ENCODE results near the gene PCDHB2. TPM values are rescaled to one million over a fixed set of nuclear protein-coding genes. Genes with fewer than 3 reads are reported as not detected.
"Not testable (repeated sequence)": the region's sequence is repeated elsewhere in the genome, so short reads cannot be mapped to it uniquely, and the experiment has no call there.

The PCDHB2 gene
- polyA plus RNA-seq (2013, experiment 1 of 2) = 26.9 TPM
- 17.9 TPM for polyA plus RNA-seq (2013, experiment 2 of 2)

DNA sequence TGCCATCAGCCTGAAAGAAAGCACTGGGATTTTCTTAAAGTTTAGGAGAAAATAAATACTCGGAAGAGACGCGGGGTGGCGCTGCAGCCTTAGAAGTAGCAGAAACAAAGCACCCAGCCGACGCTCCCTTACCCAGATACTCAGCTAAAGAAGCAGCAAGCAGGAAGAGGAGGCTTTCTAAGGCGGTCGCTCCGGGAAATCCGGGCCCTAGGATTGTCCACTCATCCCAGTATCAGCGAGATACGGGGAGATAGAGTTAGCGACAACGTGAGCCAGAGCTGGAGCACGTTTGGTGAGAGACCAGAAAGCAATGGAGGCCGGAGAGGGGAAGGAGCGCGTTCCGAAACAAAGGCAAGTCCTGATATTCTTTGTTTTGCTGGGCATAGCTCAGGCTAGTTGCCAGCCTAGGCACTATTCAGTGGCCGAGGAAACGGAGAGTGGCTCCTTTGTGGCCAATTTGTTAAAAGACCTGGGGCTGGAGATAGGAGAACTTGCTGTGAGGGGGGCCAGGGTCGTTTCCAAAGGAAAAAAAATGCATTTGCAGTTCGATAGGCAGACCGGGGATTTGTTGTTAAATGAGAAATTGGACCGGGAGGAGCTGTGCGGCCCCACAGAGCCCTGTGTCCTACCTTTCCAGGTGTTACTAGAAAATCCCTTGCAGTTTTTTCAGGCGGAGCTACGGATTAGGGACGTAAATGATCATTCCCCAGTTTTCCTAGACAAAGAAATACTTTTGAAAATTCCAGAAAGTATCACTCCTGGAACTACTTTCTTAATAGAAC lies at the start of gene PCDHB2:
Gene PCDHB2 (plus strand): TSS at position 135 of the 782 bp plus-strand sequence. CDS start 176 bp downstream, at position 311.
- peak within 1 kb of the TSS; percentile 58 for H3K4me3 ChIP-seq (ENCODE audit: extremely low read depth, insufficient read depth, low read length, poor library complexity, severe bottlenecking)
- peaks cover 16% of the 10 kb centered on the region for H3K9me3 ChIP-seq (ENCODE audit: control insufficient read depth, low read length)
- peaks cover 17% of the 10 kb centered on the region for H3K36me3 ChIP-seq (ENCODE audit: control insufficient read depth, insufficient read depth, low read length)
- 12 to 16% methylated on average over 27 of the region's 29 CpGs for WGBS, 2 experiments (ENCODE audit: insufficient coverage in 2 of 2)
- no peaks in the 10 kb centered on the region for H3K4me1 ChIP-seq (ENCODE audit: control insufficient read depth, insufficient read depth, low read length, poor library complexity, severe bottlenecking)
- H3K27ac ChIP-seq (ENCODE audit: low read depth, low read length, severe bottlenecking) = peak within 1 kb of the TSS; percentile 79

DNA sequence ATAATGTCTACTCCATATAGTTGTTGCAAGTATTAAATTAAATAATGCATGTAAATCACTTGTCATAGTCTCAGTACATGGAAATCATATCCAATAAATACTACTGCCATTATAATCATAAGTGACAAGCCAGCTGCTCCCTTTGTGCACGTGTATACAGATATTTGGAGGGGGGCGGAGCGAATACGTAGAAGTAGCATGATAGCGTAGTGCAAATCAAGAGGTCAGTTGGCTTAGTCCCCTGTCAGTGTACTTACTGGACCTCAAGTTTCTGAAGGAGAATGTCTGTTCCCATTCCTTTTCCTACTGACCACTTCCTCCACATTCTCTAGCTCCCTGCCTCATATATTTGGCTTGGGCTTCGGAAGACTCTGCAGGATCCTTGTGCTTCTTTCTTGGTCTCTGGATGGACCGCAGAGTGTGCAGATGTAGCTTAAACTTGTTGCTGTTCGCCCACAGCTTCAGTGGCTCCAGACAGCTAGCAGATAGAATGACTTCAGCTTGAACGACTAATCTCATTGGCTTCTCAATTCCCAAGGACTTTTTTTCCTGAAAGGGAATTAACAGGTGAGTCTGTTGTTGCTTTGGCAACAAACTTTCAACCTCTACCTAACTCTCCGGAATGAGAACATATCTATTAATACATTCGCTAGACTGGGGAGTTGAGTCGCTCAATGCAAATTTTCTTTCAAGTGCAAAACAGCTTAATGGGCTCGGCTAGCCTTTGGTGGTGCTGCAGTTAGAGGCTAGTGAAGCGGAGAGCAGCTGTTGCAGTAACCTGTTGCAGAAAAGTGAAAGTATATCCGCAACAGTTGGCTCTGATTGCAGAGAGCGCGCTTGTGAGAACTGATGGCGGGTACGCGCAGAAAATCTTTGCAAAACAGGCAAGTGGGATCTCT lies 43.5 kb upstream of the PCDHB2 start, which contains the start of gene PCDHB1:
Gene PCDHB1 (plus strand): TSS at position 753 of the 899 bp plus-strand sequence. CDS start 97 bp downstream, at position 850.
- H3K27ac ChIP-seq (ENCODE audit: low read depth, low read length, severe bottlenecking) = no peak within 1 kb of the TSS
- H3K4me1 ChIP-seq (ENCODE audit: control insufficient read depth, insufficient read depth, low read length, poor library complexity, severe bottlenecking) = peaks cover 6% of the 10 kb centered on the region
- H3K4me3 ChIP-seq (ENCODE audit: extremely low read depth, insufficient read depth, low read length, poor library complexity, severe bottlenecking) = peak within 1 kb of the TSS; percentile 44
- H3K9me3 ChIP-seq (ENCODE audit: control insufficient read depth, low read length) = peaks cover 3% of the 10 kb centered on the region
- WGBS, 2 experiments (ENCODE audit: insufficient coverage in 2 of 2) = 6 to 13% methylated on average over 11 to 19 of the region's 20 CpGs
- no peaks in the 10 kb centered on the region for H3K36me3 ChIP-seq (ENCODE audit: control insufficient read depth, insufficient read depth, low read length)

DNA sequence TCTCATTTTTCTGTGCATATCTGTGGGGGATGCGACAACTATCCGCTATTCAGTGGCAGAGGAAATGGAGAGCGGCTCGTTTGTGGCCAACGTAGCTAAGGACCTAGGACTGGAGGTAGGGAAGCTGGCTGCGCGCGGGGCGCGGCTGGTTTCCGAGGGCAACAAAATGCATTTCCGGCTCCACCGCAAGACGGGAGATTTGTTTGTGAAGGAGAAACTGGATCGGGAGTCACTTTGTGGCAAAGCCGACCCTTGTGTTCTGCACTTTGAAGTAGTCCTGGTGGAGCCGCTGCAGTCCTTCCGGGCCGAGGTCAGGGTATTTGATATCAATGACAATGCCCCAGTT lies 42.9 kb upstream of the PCDHB2 start:
- Histone ChIP-seq H3K4me3 (ENCODE audit: extremely low read depth, insufficient read depth, low read length, poor library complexity, severe bottlenecking) (peak overlapping the region; percentile 44), H3K9me3 (ENCODE audit: control insufficient read depth, low read length) (peaks cover 3% of the 10 kb centered on the region), H3K36me3 (ENCODE audit: control insufficient read depth, insufficient read depth, low read length) (no peaks in the 10 kb centered on the region), H3K4me1 (ENCODE audit: control insufficient read depth, insufficient read depth, low read length, poor library complexity, severe bottlenecking) (peaks cover 6% of the 10 kb centered on the region), H3K27ac (ENCODE audit: low read depth, low read length, severe bottlenecking) (no peak overlapping the region)
- WGBS, 2 experiments (ENCODE audit: insufficient coverage in 2 of 2) = 8 to 14% methylated on average over 15 to 19 of the region's 19 CpGs

DNA sequence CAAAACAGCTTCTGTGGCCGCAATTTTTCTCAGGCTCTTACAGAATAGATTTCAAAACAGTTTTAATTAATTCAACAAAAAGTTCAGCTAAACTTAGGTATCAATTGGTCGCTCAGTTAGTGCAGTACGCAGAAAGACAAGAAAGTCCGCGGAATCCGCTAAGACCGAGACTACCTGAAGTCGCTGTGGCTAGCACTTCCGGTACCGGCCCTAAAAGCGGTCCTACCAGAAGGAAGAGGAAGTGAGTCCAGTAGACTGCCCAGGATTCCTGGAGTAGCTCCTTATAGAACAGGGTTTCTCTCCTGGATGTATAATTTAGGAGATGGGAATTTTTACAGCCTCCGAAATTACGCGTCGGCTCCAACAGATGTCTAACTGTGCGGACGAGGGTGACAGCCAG lies 16.6 kb upstream of the PCDHB2 start:
- 89 to 94% methylated on average over 14 to 17 of the region's 17 CpGs for WGBS, 2 experiments (ENCODE audit: insufficient coverage in 2 of 2)
- Histone ChIP-seq H3K36me3 (ENCODE audit: control insufficient read depth, insufficient read depth, low read length) (no peaks in the 10 kb centered on the region), H3K27ac (ENCODE audit: low read depth, low read length, severe bottlenecking) (no peak overlapping the region)

DNA sequence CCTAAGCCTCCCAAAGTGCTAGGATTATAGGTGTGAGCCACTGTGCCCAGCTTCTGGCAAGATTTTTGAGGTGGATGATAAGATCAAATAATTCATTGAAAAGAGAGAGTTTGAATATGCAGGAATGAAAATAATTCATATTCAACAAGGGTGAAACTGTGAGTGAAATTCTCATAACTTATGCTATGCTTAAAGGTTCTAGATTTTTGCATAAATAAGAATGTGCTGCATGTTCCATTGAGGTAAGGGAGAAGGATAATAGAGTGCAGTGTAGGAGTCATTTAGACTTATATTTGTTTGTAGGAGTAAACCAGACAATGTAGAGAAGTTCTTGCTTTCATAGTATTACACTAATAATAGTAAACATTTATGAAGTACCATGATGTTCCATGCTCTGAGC lies 12.2 kb upstream of the PCDHB2 start:
- Histone ChIP-seq H3K27ac (ENCODE audit: low read depth, low read length, severe bottlenecking) (no peak overlapping the region), H3K4me3 (ENCODE audit: extremely low read depth, insufficient read depth, low read length, poor library complexity, severe bottlenecking) (no peak overlapping the region), H3K9me3 (ENCODE audit: control insufficient read depth, low read length) (no peaks in the 10 kb centered on the region), H3K36me3 (ENCODE audit: control insufficient read depth, insufficient read depth, low read length) (no peaks in the 10 kb centered on the region), H3K4me1 (ENCODE audit: control insufficient read depth, insufficient read depth, low read length, poor library complexity, severe bottlenecking) (no peaks in the 10 kb centered on the region)

More for the DNA sequence above, 16.6 kb upstream of the PCDHB2 start:
- Histone ChIP-seq H3K9me3 (ENCODE audit: control insufficient read depth, low read length) (no peaks in the 10 kb centered on the region), H3K4me3 (ENCODE audit: extremely low read depth, insufficient read depth, low read length, poor library complexity, severe bottlenecking) (no peak overlapping the region), H3K4me1 (ENCODE audit: control insufficient read depth, insufficient read depth, low read length, poor library complexity, severe bottlenecking) (no peaks in the 10 kb centered on the region)

DNA sequence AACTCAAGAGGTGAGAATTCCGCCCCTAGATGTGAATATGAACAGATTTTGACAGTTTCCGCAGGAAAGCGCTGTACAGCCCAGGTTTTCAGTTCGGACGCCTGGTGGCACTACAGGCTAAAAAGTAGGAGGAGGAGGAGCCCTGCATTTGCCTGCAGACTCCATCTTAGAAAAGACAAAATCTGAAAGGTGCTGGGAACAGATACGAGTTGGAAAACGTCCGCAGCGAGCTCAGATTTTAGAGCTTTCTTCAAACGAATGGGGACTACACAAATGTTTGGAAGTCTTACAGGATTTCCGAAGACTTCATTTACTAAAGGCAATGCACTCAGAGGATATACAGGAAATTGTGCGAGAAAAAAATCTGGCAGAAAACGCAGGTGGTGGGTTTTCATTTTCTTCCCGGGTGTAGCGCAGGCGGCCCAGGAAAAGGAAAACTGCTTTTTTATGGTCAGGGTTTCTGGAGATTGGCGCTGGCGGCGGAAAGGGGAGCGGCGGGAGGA lies 9.9 kb upstream of the PCDHB2 start:
- H3K9me3 ChIP-seq (ENCODE audit: control insufficient read depth, low read length) = no peaks in the 10 kb centered on the region
- no peak overlapping the region for H3K27ac ChIP-seq (ENCODE audit: low read depth, low read length, severe bottlenecking)
- WGBS, 2 experiments (ENCODE audit: insufficient coverage in 2 of 2) = 78 to 93% methylated on average over 21 of the region's 21 CpGs
- H3K4me3 ChIP-seq (ENCODE audit: extremely low read depth, insufficient read depth, low read length, poor library complexity, severe bottlenecking) = no peak overlapping the region
- H3K4me1 ChIP-seq (ENCODE audit: control insufficient read depth, insufficient read depth, low read length, poor library complexity, severe bottlenecking) = no peaks in the 10 kb centered on the region
- H3K36me3 ChIP-seq (ENCODE audit: control insufficient read depth, insufficient read depth, low read length) = no peaks in the 10 kb centered on the region

DNA sequence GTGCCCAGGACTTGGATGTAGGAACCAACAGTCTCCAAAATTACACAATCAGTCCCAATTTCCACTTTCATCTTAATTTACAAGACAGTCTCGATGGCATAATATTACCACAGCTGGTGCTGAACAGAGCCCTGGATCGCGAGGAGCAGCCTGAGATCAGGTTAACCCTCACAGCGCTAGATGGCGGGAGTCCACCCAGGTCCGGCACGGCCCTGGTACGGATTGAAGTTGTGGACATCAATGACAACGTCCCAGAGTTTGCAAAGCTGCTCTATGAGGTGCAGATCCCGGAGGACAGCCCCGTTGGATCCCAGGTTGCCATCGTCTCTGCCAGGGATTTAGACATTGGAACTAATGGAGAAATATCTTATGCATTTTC lies 837 bp downstream of the PCDHB2 start:
- H3K4me1 ChIP-seq (ENCODE audit: control insufficient read depth, insufficient read depth, low read length, poor library complexity, severe bottlenecking) = no peaks in the 10 kb centered on the region
- peaks cover 23% of the 10 kb centered on the region for H3K36me3 ChIP-seq (ENCODE audit: control insufficient read depth, insufficient read depth, low read length)
- peaks cover 22% of the 10 kb centered on the region for H3K9me3 ChIP-seq (ENCODE audit: control insufficient read depth, low read length)
- peak overlapping the region; percentile 58 for H3K4me3 ChIP-seq (ENCODE audit: extremely low read depth, insufficient read depth, low read length, poor library complexity, severe bottlenecking)
- WGBS, 2 experiments (ENCODE audit: insufficient coverage in 2 of 2) = 90 to 96% methylated on average over 8 to 12 of the region's 12 CpGs
- H3K27ac ChIP-seq (ENCODE audit: low read depth, low read length, severe bottlenecking) = no peak overlapping the region

DNA sequence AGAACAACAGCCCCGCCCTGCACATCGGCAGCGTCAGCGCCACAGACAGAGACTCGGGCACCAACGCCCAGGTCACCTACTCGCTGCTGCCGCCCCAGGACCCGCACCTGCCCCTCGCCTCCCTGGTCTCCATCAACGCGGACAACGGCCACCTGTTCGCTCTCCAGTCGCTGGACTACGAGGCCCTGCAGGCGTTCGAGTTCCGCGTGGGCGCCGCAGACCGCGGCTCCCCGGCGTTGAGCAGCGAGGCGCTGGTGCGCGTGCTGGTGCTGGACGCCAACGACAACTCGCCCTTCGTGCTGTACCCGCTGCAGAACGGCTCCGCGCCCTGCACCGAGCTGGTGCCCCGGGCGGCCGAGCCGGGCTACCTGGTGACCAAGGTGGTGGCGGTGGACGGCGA lies 1.8 kb downstream of the PCDHB2 start:
- 99 to 100% methylated on average over 4 to 10 of the region's 46 CpGs for WGBS, 2 experiments (ENCODE audit: insufficient coverage in 2 of 2)
- H3K4me1 ChIP-seq (ENCODE audit: control insufficient read depth, insufficient read depth, low read length, poor library complexity, severe bottlenecking); H3K27ac ChIP-seq (ENCODE audit: low read depth, low read length, severe bottlenecking); H3K4me3 ChIP-seq (ENCODE audit: extremely low read depth, insufficient read depth, low read length, poor library complexity, severe bottlenecking): not testable (repeated sequence)
- Histone ChIP-seq H3K36me3 (ENCODE audit: control insufficient read depth, insufficient read depth, low read length) (peaks cover 32% of the 10 kb centered on the region), H3K9me3 (ENCODE audit: control insufficient read depth, low read length) (peaks cover 31% of the 10 kb centered on the region)

DNA sequence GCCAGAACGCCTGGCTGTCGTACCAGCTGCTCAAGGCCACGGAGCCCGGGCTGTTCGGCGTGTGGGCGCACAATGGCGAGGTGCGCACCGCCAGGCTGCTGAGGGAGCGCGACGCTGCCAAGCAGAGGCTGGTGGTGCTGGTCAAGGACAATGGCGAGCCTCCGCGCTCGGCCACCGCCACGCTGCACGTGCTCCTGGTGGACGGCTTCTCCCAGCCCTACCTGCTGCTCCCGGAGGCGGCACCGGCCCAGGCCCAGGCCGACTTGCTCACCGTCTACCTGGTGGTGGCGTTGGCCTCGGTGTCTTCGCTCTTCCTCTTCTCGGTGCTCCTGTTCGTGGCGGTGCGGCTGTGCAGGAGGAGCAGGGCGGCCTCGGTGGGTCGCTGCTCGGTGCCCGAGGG lies 2.2 kb downstream of the PCDHB2 start:
- 92 to 95% methylated on average over 10 to 12 of the region's 38 CpGs for WGBS, 2 experiments (ENCODE audit: insufficient coverage in 2 of 2)
- H3K4me1 ChIP-seq (ENCODE audit: control insufficient read depth, insufficient read depth, low read length, poor library complexity, severe bottlenecking); H3K4me3 ChIP-seq (ENCODE audit: extremely low read depth, insufficient read depth, low read length, poor library complexity, severe bottlenecking); H3K27ac ChIP-seq (ENCODE audit: low read depth, low read length, severe bottlenecking): not testable (repeated sequence)
- H3K9me3 ChIP-seq (ENCODE audit: control insufficient read depth, low read length) = peaks cover 32% of the 10 kb centered on the region
- H3K36me3 ChIP-seq (ENCODE audit: control insufficient read depth, insufficient read depth, low read length) = peaks cover 36% of the 10 kb centered on the region

DNA sequence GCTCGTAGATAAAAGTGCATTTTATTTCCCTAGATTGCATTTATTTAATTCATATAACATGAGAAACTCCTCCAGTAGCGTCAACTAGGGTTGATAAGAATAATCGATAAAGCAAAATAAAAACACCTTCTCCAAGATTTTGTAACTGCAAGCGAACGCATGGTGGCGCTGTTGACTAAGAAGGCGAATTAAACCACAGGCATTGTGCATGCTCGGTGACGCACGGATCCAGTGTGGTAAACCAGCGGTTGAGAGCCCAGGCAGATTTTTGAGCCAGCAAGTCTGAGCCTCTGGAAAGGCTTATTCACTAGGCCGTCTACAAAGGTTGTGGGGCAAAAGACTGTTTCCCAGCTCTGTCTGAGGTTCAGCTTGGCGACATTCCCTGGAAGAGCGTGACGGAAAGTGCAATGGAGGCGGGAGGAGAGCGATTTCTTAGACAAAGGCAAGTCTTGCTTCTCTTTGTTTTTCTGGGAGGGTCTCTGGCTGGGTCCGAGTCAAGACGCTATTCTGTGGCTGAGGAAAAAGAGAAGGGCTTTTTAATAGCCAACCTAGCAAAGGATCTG lies 5.9 kb downstream of the PCDHB2 start, which contains the start of gene PCDHB3:
Gene PCDHB3 (plus strand): TSS at position 231 of the 563 bp plus-strand sequence. CDS start 177 bp downstream, at position 408.
- H3K9me3 ChIP-seq (ENCODE audit: control insufficient read depth, low read length) = peaks cover 28% of the 10 kb centered on the region
- H3K36me3 ChIP-seq (ENCODE audit: control insufficient read depth, insufficient read depth, low read length) = peaks cover 35% of the 10 kb centered on the region
- H3K27ac ChIP-seq (ENCODE audit: low read depth, low read length, severe bottlenecking) = no peak within 1 kb of the TSS
- no peaks in the 10 kb centered on the region for H3K4me1 ChIP-seq (ENCODE audit: control insufficient read depth, insufficient read depth, low read length, poor library complexity, severe bottlenecking)
- no peak within 1 kb of the TSS for H3K4me3 ChIP-seq (ENCODE audit: extremely low read depth, insufficient read depth, low read length, poor library complexity, severe bottlenecking)
- 84 to 92% methylated on average over 16 to 17 of the region's 19 CpGs for WGBS, 2 experiments (ENCODE audit: insufficient coverage in 2 of 2)
